SIG-M5 (cell line): ENCODE results near the gene ZNHIT1.
A peak's percentile ranks its signal among the peaks of the same experiment; 100 is the strongest.

Experiments used
- DNase-seq: peaks from one replicate; lab custom pipeline; 2025; lab: John Stamatoyannopoulos, UW

Gene ZNHIT1

DNA sequence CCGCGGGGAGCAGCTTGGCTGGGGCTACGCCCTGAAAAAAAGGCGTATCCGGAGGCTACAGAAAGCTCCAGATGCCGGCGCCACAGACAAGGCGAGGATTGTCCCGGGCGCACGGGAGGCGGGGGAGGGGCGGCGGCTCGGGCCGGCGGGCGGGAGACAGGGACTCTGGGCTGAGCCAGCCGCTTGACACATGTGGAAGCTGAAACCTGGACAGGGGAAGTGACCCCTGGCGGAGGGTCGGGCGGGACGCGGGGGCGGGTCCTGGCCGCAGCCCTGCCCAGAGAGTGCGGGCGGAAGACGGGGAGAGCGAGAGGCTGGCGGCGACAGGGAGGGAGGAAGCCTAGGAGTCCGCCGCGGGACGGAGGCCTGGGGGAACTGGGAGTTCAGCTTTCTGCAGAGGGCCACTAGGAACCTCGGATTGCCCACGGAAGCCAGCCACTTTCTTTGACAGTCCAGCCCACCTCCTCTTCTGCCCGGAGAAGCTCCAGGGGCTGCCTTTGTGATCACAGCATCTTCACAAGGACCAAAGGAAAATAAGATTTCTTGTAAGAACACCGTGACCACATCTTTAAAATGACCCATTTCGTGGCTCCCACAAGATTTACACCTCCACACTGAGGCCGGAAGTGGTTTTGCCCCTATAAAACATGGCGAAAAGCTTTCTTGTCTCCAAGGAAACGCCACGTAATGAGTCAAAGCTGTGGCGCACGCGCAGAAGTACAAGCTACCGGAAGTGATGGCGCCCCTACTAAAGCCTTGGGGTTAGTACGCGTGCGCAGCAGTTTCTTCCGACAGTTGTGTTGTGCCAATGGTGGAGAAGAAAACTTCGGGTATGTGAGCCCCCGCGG lies at the start of gene ZNHIT1, which contains the start of gene PLOD3:
TSS of gene ZNHIT1 (plus strand) at position 778 of the 848 bp plus-strand sequence. CDS start at position 809, 31 bp downstream.
TSS of gene PLOD3 (minus strand) at position 194 of the 848 bp plus-strand sequence. CDS start 307 bp downstream, outside the sequence.
- peak; percentile 68 for DNase-seq

DNA sequence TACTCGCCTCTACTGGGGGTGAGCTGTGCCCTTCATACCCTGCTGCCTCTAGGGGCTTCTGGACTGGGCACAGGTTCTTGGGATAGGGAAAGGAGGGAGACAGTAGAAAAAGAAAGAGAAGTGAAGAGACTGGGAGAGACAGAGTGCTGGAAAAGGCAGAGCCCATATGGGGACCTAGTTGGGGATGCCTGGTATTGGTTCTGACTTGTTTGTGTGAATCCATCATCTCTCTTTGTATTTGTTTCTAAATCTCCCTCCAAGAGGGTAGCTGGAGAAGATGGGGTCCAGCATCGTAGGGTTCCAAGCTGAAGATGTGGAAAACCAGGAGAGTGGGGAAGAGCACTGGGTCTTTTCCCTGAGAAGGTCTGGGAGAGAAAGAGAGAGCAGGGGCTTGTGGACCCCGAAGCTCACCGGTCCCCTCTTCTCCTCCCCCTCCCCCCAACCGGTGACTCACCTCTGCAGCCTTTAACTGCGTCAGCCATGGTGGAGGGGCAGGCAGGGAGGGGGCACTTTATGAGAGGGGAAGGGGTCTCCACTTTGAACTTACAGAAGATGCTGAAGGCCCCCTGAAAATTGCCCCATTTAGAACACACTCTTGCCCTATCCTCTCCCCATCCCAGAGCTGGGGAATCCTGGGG lies 49.4 kb upstream of the ZNHIT1 start:
- DNase-seq, result no peak

DNA sequence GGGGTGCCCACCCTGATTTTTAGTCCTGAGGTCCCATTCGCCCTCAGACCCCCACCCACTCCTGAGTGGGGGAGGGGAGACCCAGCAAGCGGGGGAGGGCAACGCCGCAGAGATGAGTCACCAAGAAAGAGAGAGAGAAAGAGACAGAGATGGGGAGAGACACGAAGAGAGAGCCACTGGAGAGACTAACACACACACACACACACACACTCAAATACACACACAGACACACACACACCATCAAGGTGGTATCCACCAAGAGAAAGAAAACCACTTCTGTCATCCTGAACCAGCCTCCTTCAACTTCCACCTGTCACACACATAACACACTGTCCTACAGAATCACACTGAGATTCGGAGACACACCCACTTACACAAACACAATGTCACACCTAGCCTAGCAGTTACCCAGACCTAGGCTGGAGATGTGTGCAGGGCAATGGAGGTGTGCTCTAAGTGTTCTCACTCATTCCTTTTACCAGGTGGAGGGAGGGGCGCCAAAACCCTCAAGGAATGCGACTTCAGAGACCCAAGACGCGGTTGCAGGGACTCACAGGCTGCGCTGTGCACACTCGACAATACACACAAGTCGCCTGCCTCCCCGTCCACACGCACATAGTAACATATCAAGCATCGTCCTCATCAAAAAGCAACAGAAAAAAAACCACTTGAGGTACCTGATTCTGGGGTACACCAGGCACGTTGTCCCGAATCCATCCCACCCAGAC lies 48.7 kb upstream of the ZNHIT1 start:
- DNase-seq, result no peak

DNA sequence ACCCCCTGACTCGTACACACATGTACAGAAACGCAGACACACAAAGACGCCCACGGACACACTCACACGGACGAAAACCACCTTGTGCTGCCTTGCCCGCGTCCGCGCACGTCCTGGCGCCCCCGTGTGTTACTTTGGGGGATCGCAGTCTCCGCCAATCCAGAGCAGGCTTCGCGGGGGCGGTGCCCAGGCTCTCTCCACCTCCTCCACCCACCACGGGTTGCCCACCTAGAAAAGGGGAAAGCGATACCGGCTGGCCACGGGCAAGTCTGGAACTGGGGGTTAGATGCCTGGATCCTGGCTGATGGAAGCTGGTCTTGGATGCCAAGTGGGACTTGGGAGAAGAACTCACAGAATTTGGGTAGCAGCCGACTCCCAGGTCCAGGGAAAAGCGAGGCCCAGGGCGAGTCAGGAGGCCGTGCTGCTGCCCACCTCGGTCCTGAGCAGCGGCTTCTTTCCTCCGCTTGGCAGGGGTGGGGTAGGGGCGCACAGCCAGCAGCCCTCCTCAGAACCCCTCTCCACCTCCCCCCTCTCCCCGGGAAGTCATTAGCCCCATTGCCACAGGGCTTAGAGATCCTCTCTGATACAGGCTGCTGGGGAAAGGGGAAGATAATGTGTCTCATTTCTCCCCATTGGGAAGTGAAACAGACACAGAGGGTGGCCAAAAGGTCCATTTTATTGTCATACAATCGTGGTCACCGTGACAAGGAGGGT lies 48.0 kb upstream of the ZNHIT1 start:
- no peak for DNase-seq

DNA sequence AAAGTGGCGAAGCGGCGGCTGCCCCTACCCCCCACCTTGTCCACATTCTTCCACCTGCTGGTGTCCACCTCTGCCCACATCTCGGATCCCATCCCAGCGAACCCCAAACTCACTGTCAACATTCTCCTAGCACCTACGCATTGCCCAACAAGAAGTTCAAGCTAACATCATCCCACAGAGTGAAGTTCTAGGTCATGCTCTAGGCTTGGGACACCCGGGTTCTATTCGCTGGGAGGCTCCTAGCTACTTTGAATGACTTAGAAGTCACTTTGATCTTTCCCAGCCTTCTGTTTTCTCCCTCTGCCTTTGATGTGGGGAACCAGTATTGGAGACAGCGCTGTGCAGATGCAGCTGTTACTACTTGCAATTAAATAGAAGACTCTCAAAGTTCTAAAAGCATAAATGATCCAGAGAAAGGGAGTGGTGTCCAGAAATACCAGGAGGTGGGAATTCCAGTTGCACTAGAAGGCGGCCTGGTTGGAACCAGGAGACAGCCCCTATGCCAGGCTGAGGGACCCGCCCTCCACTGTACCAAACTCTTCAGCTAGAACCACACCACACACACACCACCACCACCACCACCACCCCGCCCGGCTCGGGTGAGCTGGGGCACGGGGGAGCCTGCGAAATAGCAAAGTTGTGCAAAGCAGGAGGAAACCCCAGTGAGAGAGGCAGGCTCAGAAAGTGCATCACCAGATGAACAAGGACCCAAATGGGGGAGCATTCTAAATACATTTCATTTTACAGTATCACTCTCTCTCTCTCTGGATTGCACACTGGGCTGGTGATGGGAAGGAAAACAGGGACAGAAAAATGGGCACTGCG lies 47.1 kb upstream of the ZNHIT1 start:
- DNase-seq, result no peak

DNA sequence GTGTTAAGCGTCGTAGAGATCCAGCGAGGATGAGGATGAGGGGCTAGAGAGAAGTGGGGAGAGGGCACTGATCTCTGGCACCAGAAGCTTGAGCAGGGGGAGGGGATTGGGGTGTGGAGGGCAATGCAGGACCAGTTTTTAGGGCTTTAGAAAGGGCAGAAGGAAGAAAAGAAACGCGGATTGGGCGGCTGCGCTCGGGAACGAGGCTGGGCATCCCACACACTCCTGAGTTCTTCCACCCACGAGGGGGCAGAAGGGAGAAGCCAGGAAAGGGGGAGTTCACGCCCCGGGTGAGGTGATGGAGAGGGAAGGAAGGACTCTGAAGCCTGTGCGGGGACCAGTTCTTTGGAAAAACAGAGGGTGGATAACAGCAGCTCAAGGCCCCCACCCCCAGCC lies 46.5 kb upstream of the ZNHIT1 start:
- no peak for DNase-seq

DNA sequence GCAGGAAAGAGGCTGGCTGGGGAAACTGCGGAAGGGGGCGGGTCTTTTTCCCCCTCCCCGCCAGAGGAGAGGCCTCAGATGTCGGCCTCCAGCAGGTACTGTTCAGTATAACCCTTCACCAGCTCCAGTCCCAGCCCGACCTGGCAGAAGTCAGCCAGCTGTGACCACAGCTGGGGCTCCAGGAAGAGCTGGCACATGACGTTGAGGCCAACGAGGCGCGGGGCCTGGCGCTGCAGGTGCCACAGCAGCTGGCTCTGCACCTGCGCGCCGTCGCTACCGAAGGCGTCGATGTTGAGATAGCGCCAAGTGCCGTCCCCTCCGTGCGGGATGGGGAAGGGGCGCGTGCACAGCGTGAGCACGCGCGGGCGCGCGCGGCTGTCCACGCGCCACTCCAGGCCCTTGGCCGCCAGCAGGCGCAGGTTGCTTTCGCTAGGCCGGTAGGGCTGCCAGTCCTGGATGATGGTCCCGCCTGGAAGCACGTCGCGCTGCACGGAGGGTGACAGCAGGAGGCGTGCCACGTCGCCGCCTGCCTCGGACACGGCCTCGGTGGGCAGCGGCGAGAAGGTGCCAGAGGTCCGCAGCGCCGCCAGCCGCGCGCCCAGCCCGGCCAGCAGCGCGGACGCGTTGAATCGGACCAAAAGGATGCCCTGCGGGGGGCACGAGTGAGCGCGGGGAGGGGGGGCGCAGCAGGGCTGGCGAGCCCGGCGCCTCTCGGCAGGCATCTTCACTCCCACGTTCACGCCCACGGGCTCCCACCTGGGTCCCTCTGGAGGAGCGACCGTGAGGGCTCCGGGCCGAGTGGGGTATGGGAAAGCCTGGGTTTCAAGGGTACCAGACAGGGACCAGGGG lies 45.7 kb upstream of the ZNHIT1 start:
- DNase-seq, result no peak

DNA sequence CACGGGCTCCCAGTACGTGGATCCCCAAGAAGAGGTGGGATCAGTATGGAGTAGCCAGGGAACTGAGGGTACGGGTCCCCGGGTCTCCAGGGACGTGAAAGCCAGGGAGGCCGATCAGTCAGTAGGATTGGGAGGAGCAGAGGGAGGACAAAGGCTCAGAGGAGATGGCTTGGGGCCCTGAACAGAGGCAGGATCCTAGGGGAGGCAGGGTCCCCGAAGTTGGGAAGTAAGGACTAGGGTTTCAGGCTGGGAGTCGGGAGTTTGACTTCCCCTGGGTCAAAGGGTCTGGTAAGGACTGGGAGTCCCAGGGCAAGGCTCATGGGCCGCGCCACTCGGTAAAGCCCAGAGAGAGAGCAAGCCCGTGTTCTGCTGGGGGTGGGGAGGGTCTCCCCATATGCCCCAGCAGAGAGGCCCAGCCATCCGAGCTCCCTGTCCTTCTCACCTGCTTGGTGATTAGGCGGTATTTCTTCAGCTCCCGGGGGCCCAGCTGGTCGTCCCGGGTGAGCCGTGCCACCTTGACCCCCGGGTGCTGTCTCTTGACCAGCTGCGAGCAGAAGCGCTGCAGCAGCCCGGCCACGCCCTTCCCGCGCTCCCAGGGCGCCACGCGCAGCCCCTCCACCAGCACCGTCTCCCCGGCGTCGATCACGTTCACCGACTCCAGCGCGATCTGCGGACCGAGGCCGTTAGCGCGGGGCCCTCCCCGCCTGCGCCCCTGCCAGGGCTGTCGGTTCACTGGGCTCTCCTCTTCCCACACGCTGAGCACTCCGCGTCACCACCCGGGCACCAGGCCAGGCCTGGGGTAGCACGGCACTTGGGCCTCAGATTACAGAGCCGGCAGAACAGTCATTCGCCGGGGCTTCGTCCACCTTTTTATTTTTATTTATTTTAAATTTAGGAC lies 44.9 kb upstream of the ZNHIT1 start:
- DNase-seq, result no peak

DNA sequence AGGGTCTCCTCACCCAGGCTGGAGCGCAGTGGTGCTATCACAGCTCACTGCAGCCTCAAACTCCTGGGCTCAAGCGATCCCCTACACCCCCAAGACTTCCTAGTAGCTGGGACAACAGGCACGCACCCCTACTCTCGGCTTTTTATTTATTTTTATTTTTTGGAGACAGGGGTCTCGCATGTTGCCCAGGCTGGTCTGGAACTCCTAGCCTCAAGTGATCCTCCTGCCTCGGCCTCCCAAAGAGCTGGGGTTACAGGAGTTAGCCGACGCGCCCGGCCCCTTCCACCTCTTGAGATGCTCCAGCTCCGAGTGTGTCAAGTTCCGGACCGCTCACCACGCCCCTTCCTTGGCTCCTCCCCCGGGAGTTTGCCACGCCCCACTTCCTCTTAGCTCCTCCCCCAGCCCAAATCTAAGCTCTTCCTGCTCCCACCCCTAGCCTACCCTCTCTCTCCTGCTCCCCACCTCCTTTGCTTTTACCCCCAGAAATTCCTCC lies 44.2 kb upstream of the ZNHIT1 start:
- DNase-seq, result no peak

DNA sequence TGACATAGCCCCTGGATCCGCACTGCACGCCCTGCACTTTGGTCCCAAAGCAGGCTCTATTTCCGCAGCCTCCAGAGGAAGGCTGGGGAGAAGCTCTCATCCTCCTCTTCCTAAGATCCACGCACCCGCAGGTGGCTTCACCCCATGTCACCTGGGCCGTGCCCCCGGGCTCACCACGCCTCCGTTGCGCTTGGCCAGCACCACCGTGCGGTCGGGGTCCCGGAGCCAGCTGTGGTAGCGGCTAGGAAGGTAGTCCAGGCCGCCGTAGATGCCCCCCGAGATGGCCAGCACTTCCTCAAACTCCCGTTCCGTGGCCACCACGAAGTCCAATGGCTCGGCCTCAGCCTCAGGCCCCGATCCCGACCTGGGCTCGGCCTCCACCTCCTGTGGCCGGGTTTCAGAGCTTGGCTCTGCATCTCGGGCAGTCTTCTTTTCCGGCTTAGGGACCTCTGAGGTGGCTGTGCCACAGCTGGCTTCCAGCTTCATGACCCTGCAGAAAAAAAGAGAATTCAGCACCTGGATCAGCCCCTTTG lies 43.6 kb upstream of the ZNHIT1 start:
- DNase-seq, result no peak

DNA sequence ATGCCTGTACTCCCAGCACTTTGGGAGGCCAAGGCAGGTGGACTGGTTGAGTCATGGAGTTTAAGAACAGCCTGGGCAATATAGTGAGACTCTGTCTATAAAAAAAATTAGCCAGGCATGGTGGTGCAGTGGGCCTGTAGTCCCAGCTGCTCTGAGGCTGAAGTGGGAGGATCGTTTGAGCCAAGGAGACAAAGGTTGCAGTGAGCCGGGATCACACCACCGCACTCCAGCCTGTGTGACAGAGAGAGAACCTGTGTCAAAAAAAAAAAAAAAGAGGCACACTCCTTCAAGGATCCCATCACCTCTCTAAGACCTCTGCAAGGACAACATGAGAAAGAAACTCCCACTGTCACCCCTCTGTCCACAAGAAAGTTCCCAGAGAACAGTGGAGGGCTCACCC lies 42.3 kb upstream of the ZNHIT1 start:
- DNase-seq, result no peak

DNA sequence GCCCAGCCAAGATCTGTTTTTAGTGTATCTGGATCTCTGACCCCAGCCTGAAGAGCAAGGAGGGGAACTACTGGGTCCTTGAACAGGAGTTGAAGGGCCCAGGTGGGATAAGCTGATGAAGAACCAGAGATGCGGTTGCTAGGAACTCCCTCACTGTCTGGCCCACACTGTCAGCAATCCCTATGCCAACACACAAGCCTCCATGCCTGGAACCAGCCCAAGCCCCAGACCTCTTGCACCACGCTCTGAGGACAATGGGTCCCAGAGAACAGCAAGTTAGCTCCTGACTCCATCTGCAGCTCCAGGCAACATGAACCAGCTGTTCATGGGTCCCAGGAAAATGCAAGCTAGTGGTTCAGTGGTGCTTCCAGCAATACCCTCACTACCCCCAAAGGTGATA lies 40.3 kb upstream of the ZNHIT1 start:
- no peak for DNase-seq

DNA sequence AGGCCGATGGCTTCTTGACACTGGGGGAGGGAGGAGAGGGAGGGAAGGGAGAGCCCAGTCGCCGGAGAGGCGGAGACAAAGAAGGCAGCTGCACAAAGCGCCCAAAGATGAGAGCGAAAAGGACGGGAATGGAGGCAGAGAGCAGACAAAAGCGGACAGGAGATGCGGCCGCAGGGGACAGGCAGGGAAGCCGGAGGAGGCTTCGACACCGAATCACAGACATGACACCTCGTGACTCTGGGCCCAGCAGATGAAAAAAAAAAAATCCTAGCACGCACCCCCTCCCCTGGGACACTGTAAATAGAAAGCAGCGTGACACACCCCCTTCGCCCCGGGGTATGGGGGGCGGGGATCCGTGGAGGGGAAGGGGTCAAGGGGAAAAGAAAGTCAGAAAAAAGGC lies 38.8 kb upstream of the ZNHIT1 start:
- no peak for DNase-seq

DNA sequence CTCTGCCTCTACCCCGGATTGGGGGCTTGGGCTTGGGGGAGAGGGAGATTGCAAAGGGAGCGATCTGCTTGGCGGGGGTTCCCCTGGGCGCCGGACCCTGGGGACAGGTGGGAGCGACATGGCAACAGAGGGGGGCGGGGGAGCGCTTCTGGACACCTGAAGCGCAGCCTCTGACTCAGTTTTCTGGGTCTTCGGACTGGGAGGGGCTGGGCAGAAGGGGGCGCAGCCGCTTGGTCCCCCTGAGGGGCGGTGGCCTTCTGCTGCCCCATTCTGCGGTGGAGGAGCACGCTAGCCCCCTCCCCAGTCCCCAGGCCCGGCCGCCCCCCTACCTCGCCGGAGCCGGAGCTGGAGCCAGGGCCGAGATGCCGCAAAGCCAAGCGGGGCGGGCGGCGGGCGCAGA lies 38.3 kb upstream of the ZNHIT1 start:
- no peak for DNase-seq

DNA sequence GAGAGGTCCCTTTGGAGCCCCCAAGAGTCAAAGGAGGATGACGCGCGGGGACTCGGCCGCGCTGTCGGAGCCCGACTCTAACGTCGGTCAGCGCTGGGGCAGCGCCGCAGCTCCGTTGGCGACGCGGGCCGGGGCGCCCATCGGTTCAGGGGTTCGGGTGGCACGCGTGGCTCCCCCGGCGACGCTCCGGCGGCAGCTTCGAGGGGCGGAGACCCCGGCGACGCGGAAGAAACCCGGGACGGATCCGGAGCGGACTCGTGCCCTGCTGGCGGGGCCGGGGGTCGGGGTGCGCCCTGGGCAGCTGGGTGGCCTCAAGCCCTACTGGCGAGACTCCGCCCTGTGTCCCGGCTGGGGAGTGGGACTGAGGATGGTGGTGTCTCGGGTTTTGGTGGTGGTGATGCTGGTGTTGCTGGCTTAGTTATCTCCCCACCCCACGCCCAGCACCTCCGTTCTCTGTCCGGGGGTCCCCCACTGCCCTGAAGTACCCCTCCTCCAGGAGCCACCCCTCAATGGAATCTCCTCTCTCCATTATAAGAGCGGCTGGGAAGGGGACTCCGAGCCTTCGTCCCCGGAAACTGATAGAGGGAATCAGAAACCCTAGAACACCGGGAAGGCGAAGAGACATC lies 37.7 kb upstream of the ZNHIT1 start, which contains the start of gene NAT16:
TSS of gene NAT16 (minus strand) at position 164 of the 626 bp plus-strand sequence. CDS start 5,486 bp downstream, outside the sequence.
- no peak for DNase-seq

DNA sequence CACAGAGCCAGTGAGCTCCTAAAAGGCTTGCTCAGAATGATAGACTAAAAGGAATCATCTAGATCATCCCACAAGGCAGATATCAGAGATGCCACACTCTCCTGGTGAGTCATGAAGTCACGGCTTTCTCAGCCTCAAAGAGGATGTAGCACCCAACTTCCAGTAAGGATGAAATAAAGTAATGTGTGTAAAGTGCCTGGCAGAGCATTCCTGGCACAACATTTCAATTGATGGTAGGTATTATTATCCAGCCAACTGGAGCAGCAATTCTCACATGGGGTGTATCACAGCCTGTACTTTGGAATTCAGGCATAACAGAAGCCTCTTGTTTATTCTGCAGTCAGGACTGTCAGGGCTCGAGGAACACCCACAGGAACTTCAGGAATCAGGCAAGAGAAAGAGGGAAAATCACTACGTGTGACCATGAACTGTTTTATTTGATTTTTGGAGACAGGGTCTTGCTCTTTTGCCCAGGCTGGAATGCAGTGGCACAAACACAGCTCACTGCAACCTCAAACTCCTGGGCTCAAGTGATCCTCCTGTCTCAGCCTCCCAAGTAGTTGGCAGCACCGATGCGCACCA lies 32.6 kb upstream of the ZNHIT1 start:
- DNase-seq, result no peak

DNA sequence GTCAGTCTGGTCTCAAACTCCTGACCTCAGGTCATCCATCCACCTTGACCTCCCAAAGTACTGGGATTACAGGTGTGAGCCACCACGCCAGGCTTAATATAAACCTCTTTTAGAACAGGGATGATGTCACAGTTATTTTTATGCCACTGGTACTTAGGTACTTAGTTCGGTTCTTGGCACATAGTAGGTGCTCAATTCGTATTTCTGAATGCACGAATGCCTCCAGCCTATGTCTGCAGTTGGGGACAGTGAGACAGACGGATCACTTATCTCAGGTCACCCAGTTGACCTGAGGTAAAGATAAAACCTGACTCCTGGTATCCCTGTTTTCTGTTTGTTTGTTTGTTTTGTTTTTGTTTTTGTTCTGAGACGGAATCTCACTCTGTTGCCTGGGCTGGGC lies 31.8 kb upstream of the ZNHIT1 start:
- DNase-seq, result no peak
